ENCODE results near the gene DOK1. TPM values are rescaled to one million over a fixed set of nuclear protein-coding genes. Genes with fewer than 3 reads are reported as not detected.

The DOK1 gene
- total RNA-seq, 1 experiment from 2014 or later = 3.4 TPM

Other genes with a start within 250 kb of the DOK1 start
- 0.12 and 0.70 TPM in 2 replicates for gene SLC4A5, start 211.3 kb upstream of the DOK1 start, total RNA-seq (2022)
- gene DCTN1, start 174.4 kb upstream of the DOK1 start, total RNA-seq (2022) = 113 and 117 TPM in 2 replicates
- 4.3 and 5.6 TPM in 2 replicates for gene C2orf81, start 133.1 kb upstream of the DOK1 start, total RNA-seq (2022)
- gene WDR54, start 133.0 kb upstream of the DOK1 start, total RNA-seq (2022) = 16.4 and 19.9 TPM in 2 replicates
- 49.1 and 63.0 TPM in 2 replicates for gene RTKN, start 112.8 kb upstream of the DOK1 start, total RNA-seq (2022)
- gene INO80B, start 99.6 kb upstream of the DOK1 start, total RNA-seq (2022) = 34.6 and 36.0 TPM in 2 replicates
- 45.7 and 46.5 TPM in 2 replicates for gene WBP1, start 96.3 kb upstream of the DOK1 start, total RNA-seq (2022)
- 60.4 and 67.9 TPM in 2 replicates for gene MOGS, start 89.3 kb upstream of the DOK1 start, total RNA-seq (2022)
- 115 and 123 TPM in 2 replicates for gene MRPL53, start 82.0 kb upstream of the DOK1 start, total RNA-seq (2022)
- 10.1 and 16.4 TPM in 2 replicates for gene CCDC142, start 71.7 kb upstream of the DOK1 start, total RNA-seq (2022)
- 17.6 and 18.1 TPM in 2 replicates for gene TTC31, start 71.6 kb upstream of the DOK1 start, total RNA-seq (2022)
- not detected in 2 replicates for gene LBX2, start 55.1 kb upstream of the DOK1 start, total RNA-seq (2022)
- 37.5 and 41.6 TPM in 2 replicates for gene PCGF1, start 47.0 kb upstream of the DOK1 start, total RNA-seq (2022)
- not detected in 2 replicates for gene TLX2, start 40.3 kb upstream of the DOK1 start, total RNA-seq (2022)
- gene DQX1, start 28.5 kb upstream of the DOK1 start, total RNA-seq (2022) = 4.3 and 4.7 TPM in 2 replicates
- gene AUP1, start 25.0 kb upstream of the DOK1 start, total RNA-seq (2022) = 138 and 140 TPM in 2 replicates
- gene HTRA2, start 24.8 kb upstream of the DOK1 start, total RNA-seq (2022) = 27.6 and 33.0 TPM in 2 replicates
- 0.93 and 1.2 TPM in 2 replicates for gene LOXL3, start 778 bp upstream of the DOK1 start, total RNA-seq (2022)
- not detected in 2 replicates for gene M1AP, start 93.6 kb downstream of the DOK1 start, total RNA-seq (2022)
- 5.2 and 7.0 TPM in 2 replicates for gene SEMA4F, start 99.5 kb downstream of the DOK1 start, total RNA-seq (2022)